Activated CD8-positive, alpha-beta memory T cell treated with anti-CD3 and anti-CD28 coated beads for 24 hours (primary cell): ENCODE results near the gene SURF1.
A peak's percentile ranks its signal among the peaks of the same experiment; 100 is the strongest.
"Not testable (repeated sequence)": the region's sequence is repeated elsewhere in the genome, so short reads cannot be mapped to it uniquely, and the experiment has no call there.

ENCODE experiments used
- DNase-seq: peaks from one replicate; pipeline ENCODE4 v3.0.0-alpha.2; 2020

SURF1 gene

GRCh38 chr9:133382507-133383141 is 26.3 kb upstream of the SURF1 start:
- DNase-seq: no peak

- DNase-seq: no peak
Measured at GRCh38 chr9:133380734-133381133, 24.4 kb upstream of the SURF1 start.

GRCh38 chr9:133379153-133380086 is 23.1 kb upstream of the SURF1 start:
- no peak for DNase-seq

- no peak for DNase-seq
Measured at GRCh38 chr9:133378408-133378962, 22.2 kb upstream of the SURF1 start.

GRCh38 chr9:133377721-133378216 is 21.5 kb upstream of the SURF1 start:
- no peak for DNase-seq

- not testable (repeated sequence) for DNase-seq
Measured at GRCh38 chr9:133377280-133377679, 21.0 kb upstream of the SURF1 start.

GRCh38 chr9:133375724-133376654 is 19.7 kb upstream of the SURF1 start, which contains the start of the genes STKLD1 and SURF4:
STKLD1 (plus strand) TSS chr9:133376366; CDS start chr9:133376474, 108 bp downstream.
SURF4 (minus strand) TSS chr9:133376060; CDS start chr9:133375969, 91 bp downstream.
- DNase-seq: peak; percentile 99

GRCh38 chr9:133375116-133375723 is 18.9 kb upstream of the SURF1 start:
- peak; percentile 72 for DNase-seq

- DNase-seq: peak; percentile 69
Measured at GRCh38 chr9:133374612-133375115, 18.4 kb upstream of the SURF1 start.

- no peak for DNase-seq
Measured at GRCh38 chr9:133372144-133372543, 15.9 kb upstream of the SURF1 start.

GRCh38 chr9:133371261-133371711 is 15.0 kb upstream of the SURF1 start:
- peak; percentile 85 for DNase-seq

GRCh38 chr9:133370685-133371084 is 14.4 kb upstream of the SURF1 start:
- no peak for DNase-seq

- DNase-seq: no peak
Measured at GRCh38 chr9:133369933-133370332, 13.6 kb upstream of the SURF1 start.

GRCh38 chr9:133369422-133369821 is 13.1 kb upstream of the SURF1 start:
- no peak for DNase-seq

- no peak for DNase-seq
Measured at GRCh38 chr9:133368249-133368881, 12.1 kb upstream of the SURF1 start.

GRCh38 chr9:133367778-133368177 is 11.5 kb upstream of the SURF1 start:
- no peak for DNase-seq

GRCh38 chr9:133367221-133367620 is 10.9 kb upstream of the SURF1 start:
- no peak for DNase-seq

GRCh38 chr9:133366435-133366834 is 10.1 kb upstream of the SURF1 start:
- no peak for DNase-seq

- no peak for DNase-seq
Measured at GRCh38 chr9:133362359-133363044, 6.2 kb upstream of the SURF1 start.

- no peak for DNase-seq
Measured at GRCh38 chr9:133361507-133362092, 5.3 kb upstream of the SURF1 start.
